GM19025 (cell line): ENCODE results near the gene CNOT10.
"Not testable (repeated sequence)": the region's sequence is repeated elsewhere in the genome, so short reads cannot be mapped to it uniquely, and the experiment has no call there.

Experiments
- ATAC-seq: cut with Tn5 transposase; IDR thresholded peaks from one replicate; pipeline ENCODE4 v1.9.1; 2021; ENCODE audit warnings: mild to moderate bottlenecking, low read depth, moderate library complexity; ENCODE audit not compliant: unreplicated experiment

CNOT10 gene

DNA sequence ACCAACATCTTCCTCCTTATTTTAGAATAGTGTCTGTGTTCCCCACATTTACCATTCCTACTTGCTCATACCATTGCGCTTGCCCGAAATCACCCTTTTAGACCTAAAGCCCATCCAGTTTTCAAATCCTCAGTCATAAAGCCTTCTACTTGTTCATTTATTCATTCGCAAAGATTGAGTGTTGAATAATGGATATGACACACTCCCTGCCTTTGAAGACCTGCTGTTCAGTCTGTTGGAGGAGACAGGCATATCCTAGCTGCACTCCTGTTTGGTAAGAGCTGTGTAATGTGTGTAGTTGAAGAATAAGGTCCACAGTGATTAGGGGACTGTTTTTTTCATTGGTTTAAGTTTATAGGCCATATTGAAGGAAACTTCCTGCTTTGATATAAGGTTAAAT, 1.7 kb downstream of the CNOT10 start:
- ATAC-seq = no peak

GRCh38 chr3:32691847-32692246, 6.9 kb downstream of the CNOT10 start:
- ATAC-seq = no peak

GRCh38 chr3:32696523-32696922, 11.5 kb downstream of the CNOT10 start:
- no peak for ATAC-seq

- no peak for ATAC-seq
Observed at GRCh38 chr3:32698506-32698905, 13.5 kb downstream of the CNOT10 start.

- ATAC-seq = no peak
Observed at GRCh38 chr3:32699429-32699828, 14.4 kb downstream of the CNOT10 start.

GRCh38 chr3:32700244-32700643, 15.3 kb downstream of the CNOT10 start:
- no peak for ATAC-seq

- ATAC-seq = no peak
Observed at GRCh38 chr3:32703491-32703972, 18.5 kb downstream of the CNOT10 start.

DNA sequence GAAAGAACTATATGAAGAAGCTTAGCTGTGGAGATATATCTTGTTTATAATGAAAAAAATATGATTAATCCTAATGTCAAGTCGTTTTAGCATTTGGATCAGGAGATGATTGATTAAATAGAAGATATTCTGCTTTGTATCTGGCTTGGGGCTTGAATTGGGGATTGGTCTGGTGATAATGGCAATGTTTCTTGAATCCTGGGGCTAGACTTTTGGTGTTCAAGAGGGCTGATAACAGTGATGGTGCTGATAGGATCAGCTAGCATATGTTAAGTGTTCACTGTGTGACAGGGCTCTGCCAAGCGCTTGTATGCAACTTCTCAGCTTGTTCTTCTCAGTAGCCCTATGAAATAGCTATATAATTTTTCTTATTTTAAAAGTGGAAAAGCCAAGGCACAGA, 20.2 kb downstream of the CNOT10 start:
- ATAC-seq = no peak

DNA sequence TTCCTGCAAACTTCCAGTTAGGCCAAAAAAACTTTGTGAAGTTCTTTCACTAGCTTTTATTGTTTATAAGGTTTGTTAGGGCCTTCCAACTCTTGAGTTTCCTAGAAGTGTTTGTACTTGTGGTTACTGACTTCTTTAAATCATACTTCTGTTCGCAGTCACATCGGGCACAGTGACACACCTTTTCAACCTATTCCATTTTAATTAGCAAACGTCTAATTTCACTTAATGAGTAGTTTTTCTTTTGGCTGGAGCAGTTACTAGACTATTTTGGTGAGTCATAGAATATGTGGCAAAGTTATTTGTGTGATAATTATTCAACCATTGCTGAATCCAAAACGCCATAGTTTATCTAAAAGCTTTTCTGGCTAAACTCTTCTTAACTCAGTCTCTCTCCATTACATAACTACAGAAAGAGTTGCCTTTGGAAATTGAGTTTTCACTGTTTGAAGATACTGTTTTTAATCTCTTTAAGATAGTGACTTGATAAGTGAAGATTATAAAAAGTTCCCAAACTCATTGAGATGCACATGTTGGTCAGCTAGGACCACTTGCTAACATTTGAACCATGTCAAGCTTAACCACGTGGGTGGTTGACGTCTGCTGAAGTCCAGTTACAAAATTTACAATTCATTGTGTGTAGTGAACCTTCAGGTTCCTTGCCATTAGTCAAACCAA, 21.5 kb downstream of the CNOT10 start:
- ATAC-seq = no peak

DNA sequence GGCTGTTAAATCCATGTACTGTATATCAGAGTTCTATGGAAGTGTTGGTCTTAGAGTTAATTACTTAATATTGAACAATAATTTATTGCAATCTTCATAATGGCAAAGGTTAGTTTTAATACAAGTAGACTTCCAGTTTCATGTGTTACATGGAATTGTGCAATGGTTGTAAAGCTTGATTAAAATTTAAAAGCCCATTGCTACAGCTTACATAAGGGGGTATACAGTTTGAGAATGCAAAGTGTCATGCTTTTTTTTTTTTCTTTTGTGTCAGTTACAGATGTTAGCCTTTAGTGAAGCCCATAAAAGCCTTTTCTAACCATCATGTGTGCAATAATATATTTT, 22.0 kb downstream of the CNOT10 start:
- no peak for ATAC-seq

DNA sequence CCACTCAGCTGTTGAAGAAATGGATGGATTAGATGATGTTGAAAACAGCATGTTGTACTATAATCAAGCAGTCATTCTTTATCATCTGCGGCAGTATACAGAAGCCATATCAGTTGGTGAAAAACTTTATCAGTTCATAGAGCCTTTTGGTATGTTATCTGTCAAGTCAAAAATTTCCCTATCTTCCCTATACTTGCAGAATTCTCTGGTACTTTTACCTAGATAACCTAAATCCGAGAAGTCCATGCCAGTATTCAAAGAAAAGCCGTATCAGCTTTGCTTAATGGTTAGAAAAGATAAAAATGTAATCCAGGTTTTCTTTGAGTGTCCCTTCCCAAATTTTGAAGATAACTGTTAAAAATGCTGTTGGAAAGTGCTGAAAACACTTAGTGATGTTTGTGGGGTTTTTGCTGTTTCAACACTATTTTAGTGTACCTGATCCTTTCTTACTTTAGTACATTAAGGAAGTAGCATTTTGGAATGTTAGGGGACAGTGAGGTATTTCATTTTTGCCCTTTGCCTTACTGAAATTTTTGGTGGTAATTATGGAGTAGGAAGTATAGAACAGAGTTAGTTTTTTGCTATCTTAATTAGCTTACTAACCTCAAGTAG, 23.8 kb downstream of the CNOT10 start:
- ATAC-seq = no peak

DNA sequence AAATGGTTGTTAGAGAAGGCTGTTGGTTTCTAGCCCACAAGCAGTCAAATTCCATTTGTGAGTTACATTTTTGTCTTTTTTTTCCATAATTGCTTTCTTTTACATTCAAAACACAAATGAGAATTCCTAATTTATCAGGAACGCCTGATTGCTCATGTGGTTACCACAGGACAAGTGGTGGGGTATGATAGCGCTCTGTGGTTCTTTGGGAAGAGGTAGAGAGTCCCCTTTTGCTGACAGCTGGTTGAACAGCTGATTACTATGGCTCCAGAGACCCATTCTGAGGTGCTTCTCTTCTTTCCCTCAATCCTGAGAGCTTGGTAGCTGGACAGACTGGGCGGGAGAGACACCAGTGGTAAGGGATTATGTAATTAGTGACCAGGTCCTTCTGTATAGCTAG, 24.4 kb downstream of the CNOT10 start:
- ATAC-seq = no peak

DNA sequence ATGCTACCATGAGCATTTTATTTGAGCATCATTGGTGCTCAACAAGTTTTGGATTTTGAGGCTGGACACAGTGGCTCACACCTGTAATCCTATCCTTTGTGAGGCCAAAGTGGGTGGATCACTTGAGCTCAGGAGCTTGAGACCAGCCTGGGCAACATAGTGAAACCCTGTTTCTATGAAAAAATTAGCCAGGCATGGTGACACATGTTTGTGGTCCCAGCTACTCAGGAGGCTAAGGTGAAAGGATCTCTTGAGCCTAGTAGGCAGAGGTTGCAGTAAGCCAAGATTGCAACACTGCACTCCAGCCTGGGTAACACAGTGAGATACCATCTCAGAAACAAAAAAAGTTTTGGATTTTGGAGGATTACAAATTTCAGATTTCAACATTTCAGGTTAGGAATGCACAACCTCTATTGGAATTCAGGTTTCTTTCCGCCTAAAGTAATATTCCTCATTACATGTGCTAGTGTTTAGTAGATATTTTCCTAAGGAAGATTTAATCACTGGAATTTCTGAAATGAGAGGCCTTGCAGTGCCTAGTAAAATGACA, 27.6 kb downstream of the CNOT10 start:
- ATAC-seq = no peak

- no peak for ATAC-seq
Observed at GRCh38 chr3:32713181-32713580, 28.2 kb downstream of the CNOT10 start.

GRCh38 chr3:32719335-32719734, 34.3 kb downstream of the CNOT10 start:
- no peak for ATAC-seq

DNA sequence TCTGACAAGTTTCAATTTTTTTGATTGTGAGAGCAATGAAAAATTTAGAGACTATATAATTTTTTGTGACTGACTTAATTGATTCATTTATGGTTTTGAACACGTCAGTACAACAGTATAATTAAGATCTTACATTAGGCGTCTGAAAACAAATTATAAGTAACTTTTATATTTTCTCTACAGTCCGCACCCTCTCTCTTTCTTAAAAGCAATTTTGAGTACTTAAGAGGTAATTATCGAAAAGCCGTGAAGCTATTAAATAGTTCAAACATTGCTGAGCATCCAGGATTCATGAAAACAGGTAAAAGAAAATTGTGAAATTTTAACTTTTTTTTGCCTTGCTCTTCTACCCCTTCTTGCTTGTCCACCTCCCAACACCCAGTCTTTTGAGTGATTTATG, 34.9 kb downstream of the CNOT10 start:
- ATAC-seq = no peak

DNA sequence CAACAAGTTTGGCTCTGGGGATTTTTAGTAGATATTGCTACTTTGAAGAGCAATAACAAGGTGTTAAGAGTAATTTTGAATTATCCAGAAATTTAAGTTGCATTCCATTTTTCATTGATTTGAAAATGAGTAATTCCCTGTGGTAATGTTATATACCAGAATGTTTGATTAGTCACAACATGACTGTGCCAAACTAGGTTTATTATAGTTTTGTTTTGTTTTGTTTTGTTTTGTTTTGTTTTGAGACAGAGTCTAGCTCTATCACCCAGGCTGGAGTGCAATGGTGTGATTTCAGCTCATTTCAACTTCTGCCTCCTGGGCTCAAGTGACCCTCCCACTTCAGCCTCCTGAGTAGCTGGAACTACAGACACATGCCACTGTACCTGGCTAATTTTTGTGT, 40.7 kb downstream of the CNOT10 start:
- ATAC-seq = no peak

GRCh38 chr3:32733631-32734229, 48.7 kb downstream of the CNOT10 start:
- ATAC-seq = no peak

DNA sequence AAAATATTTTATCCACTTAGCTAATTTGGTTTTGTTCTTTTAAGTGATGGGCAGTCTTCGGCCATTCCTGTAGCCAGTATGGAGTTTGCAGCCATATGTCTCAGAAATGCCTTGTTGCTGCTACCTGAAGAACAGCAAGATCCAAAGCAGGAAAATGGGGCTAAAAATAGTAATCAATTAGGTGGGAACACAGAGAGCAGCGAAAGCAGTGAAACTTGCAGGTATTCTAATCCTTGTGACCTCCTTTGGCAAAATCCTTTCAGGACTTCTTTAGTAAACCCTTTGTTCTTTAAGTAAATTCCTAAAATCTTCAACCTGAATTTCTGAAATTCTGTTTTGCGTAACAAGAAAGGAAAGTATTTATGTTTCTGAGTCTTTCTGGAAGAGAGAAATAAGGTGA, 49.8 kb downstream of the CNOT10 start:
- no peak for ATAC-seq

DNA sequence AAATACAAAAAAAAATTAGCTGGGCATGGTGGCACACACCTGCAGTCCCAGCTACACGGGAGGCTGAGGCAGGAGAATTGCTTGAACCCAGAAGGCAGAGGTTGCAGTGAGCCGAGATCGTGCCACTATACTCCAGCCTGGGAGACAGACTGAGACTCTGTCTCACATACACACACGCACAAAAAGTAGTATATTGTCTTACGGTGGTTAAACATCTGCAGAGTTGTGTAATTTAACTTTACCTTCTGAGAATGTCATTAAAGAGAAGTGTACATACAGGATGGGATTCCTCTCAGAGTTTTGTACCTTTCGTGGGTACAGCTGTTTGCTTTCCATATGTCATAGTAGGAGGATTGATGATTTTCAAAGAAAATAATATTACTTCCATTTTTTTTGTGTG, 58.5 kb downstream of the CNOT10 start:
- not testable (repeated sequence) for ATAC-seq

DNA sequence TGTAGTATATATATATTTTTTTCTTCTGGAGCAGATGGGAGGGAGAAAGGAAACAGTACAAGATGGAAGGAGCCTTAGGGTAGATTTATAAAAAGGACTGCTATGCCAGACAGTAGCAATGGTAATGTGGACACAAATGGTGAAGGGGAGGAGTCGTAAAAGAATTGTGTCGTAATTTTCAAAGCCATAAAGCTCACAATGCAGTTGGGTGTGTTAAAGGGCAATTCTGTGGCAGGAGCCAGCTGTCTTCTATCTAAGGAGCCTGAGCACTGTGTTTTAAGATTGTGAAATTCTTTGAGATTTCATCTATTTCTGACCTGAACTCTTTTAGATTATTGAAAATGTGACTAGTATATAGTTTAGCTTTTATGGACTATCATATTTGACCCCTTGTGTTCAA, 58.9 kb downstream of the CNOT10 start:
- ATAC-seq = no peak

GRCh38 chr3:32751377-32751776, 66.4 kb downstream of the CNOT10 start:
- ATAC-seq = no peak
